ENCODE measurements around the gene ENPP1. TPM values are rescaled to one million over a fixed set of nuclear protein-coding genes. Genes with fewer than 3 reads are reported as not detected.

The ENPP1 gene
- total RNA-seq, 2 experiments from 2014 or later, result 0.34 TPM; not detected in 1

- Histone ChIP-seq H4K20me1 (ENCODE audit: insufficient read depth, low read length) (no peaks in the 10 kb centered on the region), H2AFZ (ENCODE audit: low read length) (no peak overlapping the region), H3K27ac (ENCODE audit: low read depth, low read length, poor library complexity, severe bottlenecking) (no peak overlapping the region), H3K4me3 (ENCODE audit: low read depth, low read length, poor library complexity, severe bottlenecking) (no peak overlapping the region), H3K4me1 (ENCODE audit: insufficient read depth, low read length, poor library complexity, severe bottlenecking) (no peaks in the 10 kb centered on the region), H3K4me2 (ENCODE audit: low read length) (no peak overlapping the region), H3K9me2 (ENCODE audit: insufficient read depth, low read length) (no peaks in the 10 kb centered on the region), H3K9me3 (ENCODE audit: low read length) (no peaks in the 10 kb centered on the region), H3K36me3 (ENCODE audit: insufficient read depth, low read length) (no peaks in the 10 kb centered on the region), H3K79me2 (ENCODE audit: insufficient read depth, low read depth, low read length) (no peaks in the 10 kb centered on the region)
- no TSS peak for BruUV-seq (replicated peaks)
- ChIA-PET CTCF (ENCODE audit: unreplicated experiment) (no interaction called here), POLR2A (interaction anchor here (0.7 kb wide), 1 partner anchor 130 kb away, joined by 3 read pairs; no protein-coding TSS in a partner anchor)
- TF ChIP-seq EZH2phosphoT487 (IDR thresholded peaks at IDR 0.05; ENCODE audit: borderline replicate concordance, low read depth, low read length) (no peak), CTCF (conservative IDR thresholded peaks at IDR 0.05; ENCODE audit: low read length) (no peak)
- intact Hi-C loops (cut with micrococcal nuclease; ENCODE audit: unreplicated experiment), result no loop called here
- no peak for DNase-seq (ENCODE audit: low spot score)
Measured at GRCh38 chr6:131787079-131787478, 20.7 kb upstream of the ENPP1 start.

- no peaks in the 10 kb centered on the region for H4K20me1 ChIP-seq (ENCODE audit: insufficient read depth, low read length)
- BruUV-seq (replicated peaks), result no TSS peak
- H3K4me2 ChIP-seq (ENCODE audit: low read length), result no peak overlapping the region
- H3K4me1 ChIP-seq (ENCODE audit: insufficient read depth, low read length, poor library complexity, severe bottlenecking), result no peaks in the 10 kb centered on the region
- H3K27ac ChIP-seq (ENCODE audit: low read depth, low read length, poor library complexity, severe bottlenecking), result no peak overlapping the region
- TF ChIP-seq EZH2phosphoT487 (IDR thresholded peaks at IDR 0.05; ENCODE audit: borderline replicate concordance, low read depth, low read length) (no peak), CTCF (conservative IDR thresholded peaks at IDR 0.05; ENCODE audit: low read length) (no peak)
- H3K36me3 ChIP-seq (ENCODE audit: insufficient read depth, low read length), result no peaks in the 10 kb centered on the region
- H3K4me3 ChIP-seq (ENCODE audit: low read depth, low read length, poor library complexity, severe bottlenecking), result no peak overlapping the region
- POLR2A ChIA-PET, result no interaction called here
- intact Hi-C loops (cut with micrococcal nuclease; ENCODE audit: unreplicated experiment), result no loop called here
- no peaks in the 10 kb centered on the region for H3K9me2 ChIP-seq (ENCODE audit: insufficient read depth, low read length)
- CTCF ChIA-PET (ENCODE audit: unreplicated experiment), result no interaction called here
- no peaks in the 10 kb centered on the region for H3K9me3 ChIP-seq (ENCODE audit: low read length)
- no peak for DNase-seq (ENCODE audit: low spot score)
- H3K79me2 ChIP-seq (ENCODE audit: insufficient read depth, low read depth, low read length), result no peaks in the 10 kb centered on the region
- no peak overlapping the region for H2AFZ ChIP-seq (ENCODE audit: low read length)
Measured at GRCh38 chr6:131787766-131788712, 19.8 kb upstream of the ENPP1 start.

- Histone ChIP-seq H3K79me2 (ENCODE audit: insufficient read depth, low read depth, low read length) (no peaks in the 10 kb centered on the region), H3K9me2 (ENCODE audit: insufficient read depth, low read length) (no peaks in the 10 kb centered on the region), H4K20me1 (ENCODE audit: insufficient read depth, low read length) (no peaks in the 10 kb centered on the region), H3K36me3 (ENCODE audit: insufficient read depth, low read length) (no peaks in the 10 kb centered on the region), H3K4me1 (ENCODE audit: insufficient read depth, low read length, poor library complexity, severe bottlenecking) (no peaks in the 10 kb centered on the region), H3K9me3 (ENCODE audit: low read length) (no peaks in the 10 kb centered on the region), H2AFZ (ENCODE audit: low read length) (no peak overlapping the region), H3K27ac (ENCODE audit: low read depth, low read length, poor library complexity, severe bottlenecking) (no peak overlapping the region), H3K4me2 (ENCODE audit: low read length) (no peak overlapping the region), H3K4me3 (ENCODE audit: low read depth, low read length, poor library complexity, severe bottlenecking) (no peak overlapping the region)
- POLR2A ChIA-PET, result no interaction called here
- intact Hi-C loops (cut with micrococcal nuclease; ENCODE audit: unreplicated experiment), result no loop called here
- no peak for DNase-seq (ENCODE audit: low spot score)
- CTCF ChIA-PET (ENCODE audit: unreplicated experiment), result no interaction called here
- no TSS peak for BruUV-seq (replicated peaks)
- TF ChIP-seq EZH2phosphoT487 (IDR thresholded peaks at IDR 0.05; ENCODE audit: borderline replicate concordance, low read depth, low read length) (no peak), CTCF (conservative IDR thresholded peaks at IDR 0.05; ENCODE audit: low read length) (no peak)
Measured at GRCh38 chr6:131789219-131789618, 18.6 kb upstream of the ENPP1 start.

Measured in OCI-LY7 (cell line).